ENCODE results near the gene RPL13.

RPL13 gene

DNA sequence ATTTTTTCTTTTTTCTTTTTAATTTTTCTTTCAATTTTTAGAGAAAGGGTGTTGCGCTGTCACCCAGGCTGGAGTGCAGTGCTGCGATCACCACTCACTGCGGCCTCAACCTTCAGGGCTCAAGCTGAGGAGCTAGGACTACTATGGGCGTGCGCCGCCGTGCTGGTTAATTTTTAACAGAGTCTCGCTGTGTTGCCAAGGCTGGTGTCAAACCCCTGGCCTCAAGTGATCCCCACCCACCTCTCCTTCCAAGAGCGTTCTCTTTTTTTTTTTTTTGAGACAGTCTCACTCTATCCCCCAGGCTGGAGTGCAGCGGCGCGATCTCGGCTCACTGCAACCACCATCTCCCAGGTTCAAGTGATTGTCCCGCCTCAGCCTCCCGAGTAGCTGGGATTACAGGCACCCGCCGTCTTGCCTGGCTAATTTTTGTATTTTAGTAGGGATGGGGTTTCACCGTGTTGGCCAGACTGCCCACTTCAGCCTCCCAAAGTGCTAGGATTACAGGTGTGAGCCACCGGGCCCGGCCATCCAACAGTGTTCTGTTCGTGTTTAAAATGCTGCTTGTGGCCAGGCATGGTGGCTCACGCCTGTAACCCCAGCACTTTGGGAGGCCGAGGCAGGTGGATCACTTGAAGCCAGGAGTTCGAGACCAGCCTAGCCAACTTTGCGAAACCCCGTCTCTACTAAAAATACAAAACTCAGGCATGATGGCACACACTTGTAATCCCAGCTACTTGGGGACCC lies 14.5 kb upstream of the RPL13 start (continued):
- TF ChIP-seq, protein P1, sequence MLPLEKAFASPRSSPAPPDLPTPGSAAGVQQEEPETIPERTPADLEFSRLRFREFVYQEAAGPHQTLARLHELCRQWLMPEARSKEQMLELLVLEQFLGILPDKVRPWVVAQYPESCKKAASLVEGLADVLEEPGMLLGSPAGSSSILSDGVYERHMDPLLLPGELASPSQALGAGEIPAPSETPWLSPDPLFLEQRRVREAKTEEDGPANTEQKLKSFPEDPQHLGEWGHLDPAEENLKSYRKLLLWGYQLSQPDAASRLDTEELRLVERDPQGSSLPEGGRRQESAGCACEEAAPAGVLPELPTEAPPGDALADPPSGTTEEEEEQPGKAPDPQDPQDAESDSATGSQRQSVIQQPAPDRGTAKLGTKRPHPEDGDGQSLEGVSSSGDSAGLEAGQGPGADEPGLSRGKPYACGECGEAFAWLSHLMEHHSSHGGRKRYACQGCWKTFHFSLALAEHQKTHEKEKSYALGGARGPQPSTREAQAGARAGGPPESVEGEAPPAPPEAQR (tag by site-specific recombination; IDR thresholded peaks at IDR 0.05) = no peak

DNA sequence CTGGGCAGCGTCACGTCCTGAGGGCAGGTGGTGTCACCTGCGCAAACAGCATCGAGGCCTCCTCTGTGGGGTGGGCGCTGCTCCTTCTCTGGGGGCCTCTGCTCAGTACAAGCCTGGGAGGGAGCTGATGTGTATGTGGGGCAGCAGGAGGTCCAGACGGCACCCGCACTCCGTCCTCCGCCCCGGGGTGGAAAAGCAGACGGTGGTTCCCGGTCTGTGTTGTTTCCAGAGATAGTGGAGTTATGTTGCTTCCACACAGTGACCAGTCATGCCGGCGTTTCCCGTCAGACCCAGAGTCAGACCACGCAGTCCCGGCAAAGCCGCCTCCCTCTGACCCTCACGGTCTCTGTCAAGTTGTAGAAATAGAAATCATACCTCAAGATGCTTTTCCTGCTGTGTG lies 13.7 kb upstream of the RPL13 start:
- CTCF ChIA-PET = no interaction called here
- H3K36me3 ChIP-seq (ENCODE audit: control insufficient read depth in 2 of 2, insufficient read depth in 1 of 2, low read length in 2 of 2) = peaks cover 7 to 87% of the 10 kb centered on the region in 2 experiments; a peak in 2 of 3 replicates
- H3K27ac ChIP-seq (ENCODE audit: extremely low read depth, low read depth, low read length) = no peak overlapping the region
- no peak overlapping the region for H3K4me3 ChIP-seq (ENCODE audit: low read depth, low read length)
- H3K4me1 ChIP-seq (ENCODE audit: control insufficient read depth, insufficient read depth, low read length) = no peaks in the 10 kb centered on the region
- TF ChIP-seq, protein P2, sequence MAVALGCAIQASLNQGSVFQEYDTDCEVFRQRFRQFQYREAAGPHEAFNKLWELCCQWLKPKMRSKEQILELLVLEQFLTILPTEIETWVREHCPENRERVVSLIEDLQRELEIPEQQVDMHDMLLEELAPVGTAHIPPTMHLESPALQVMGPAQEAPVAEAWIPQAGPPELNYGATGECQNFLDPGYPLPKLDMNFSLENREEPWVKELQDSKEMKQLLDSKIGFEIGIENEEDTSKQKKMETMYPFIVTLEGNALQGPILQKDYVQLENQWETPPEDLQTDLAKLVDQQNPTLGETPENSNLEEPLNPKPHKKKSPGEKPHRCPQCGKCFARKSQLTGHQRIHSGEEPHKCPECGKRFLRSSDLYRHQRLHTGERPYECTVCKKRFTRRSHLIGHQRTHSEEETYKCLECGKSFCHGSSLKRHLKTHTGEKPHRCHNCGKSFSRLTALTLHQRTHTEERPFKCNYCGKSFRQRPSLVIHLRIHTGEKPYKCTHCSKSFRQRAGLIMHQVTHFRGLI (tag by site-specific recombination; IDR thresholded peaks at IDR 0.05) = no peak
- TF ChIP-seq, protein P3, sequence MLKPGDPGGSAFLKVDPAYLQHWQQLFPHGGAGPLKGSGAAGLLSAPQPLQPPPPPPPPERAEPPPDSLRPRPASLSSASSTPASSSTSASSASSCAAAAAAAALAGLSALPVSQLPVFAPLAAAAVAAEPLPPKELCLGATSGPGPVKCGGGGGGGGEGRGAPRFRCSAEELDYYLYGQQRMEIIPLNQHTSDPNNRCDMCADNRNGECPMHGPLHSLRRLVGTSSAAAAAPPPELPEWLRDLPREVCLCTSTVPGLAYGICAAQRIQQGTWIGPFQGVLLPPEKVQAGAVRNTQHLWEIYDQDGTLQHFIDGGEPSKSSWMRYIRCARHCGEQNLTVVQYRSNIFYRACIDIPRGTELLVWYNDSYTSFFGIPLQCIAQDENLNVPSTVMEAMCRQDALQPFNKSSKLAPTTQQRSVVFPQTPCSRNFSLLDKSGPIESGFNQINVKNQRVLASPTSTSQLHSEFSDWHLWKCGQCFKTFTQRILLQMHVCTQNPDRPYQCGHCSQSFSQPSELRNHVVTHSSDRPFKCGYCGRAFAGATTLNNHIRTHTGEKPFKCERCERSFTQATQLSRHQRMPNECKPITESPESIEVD (tag by site-specific recombination; IDR thresholded peaks at IDR 0.05) = no peak
- TF ChIP-seq KLF8 (tag by site-specific recombination; IDR thresholded peaks at IDR 0.05) (no peak), IKZF3 (tag by site-specific recombination; IDR thresholded peaks at IDR 0.05) (no peak), ZNF433 (tag by site-specific recombination; IDR thresholded peaks at IDR 0.05; ENCODE audit: low read depth) (no peak), ZNF274 (IDR thresholded peaks at IDR 0.05; ENCODE audit: low read length) (no peak), ZNF274 (tag by site-specific recombination; IDR thresholded peaks at IDR 0.05; ENCODE audit: borderline replicate concordance) (no peak)
- POLR2A ChIA-PET = no interaction called here
- no peaks in the 10 kb centered on the region for H3K9me3 ChIP-seq (ENCODE audit: control insufficient read depth, insufficient read depth, low read depth, low read length)

DNA sequence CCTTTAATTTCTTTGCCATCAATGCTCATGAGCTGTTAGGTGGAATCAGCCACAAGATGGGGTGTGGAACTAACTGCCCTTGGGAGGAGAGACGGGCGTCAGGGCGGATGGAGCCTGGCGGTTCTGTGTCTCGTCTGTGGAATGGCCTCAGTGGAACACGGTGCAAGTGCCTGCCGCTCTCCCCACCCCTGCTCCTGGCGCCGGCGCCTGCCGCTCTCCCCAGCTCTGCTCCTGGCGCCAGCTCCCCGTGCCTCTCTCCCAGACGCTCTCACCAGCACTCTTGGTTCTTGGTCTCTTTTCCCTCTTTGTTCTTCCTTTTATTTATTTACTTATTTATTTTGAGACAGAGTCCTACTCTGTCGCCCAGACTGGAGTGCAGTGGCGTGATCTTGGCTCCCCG lies 13.2 kb upstream of the RPL13 start:
- no peak overlapping the region for H3K4me3 ChIP-seq (ENCODE audit: low read depth, low read length)
- no peaks in the 10 kb centered on the region for H3K4me1 ChIP-seq (ENCODE audit: control insufficient read depth, insufficient read depth, low read length)
- CTCF ChIA-PET = no interaction called here
- POLR2A ChIA-PET = no interaction called here
- H3K9me3 ChIP-seq (ENCODE audit: control insufficient read depth, insufficient read depth, low read depth, low read length) = no peaks in the 10 kb centered on the region
- TF ChIP-seq GLIS1 (tag by site-specific recombination; IDR thresholded peaks at IDR 0.05) (no peak), ZNF473 (tag by site-specific recombination; IDR thresholded peaks at IDR 0.05) (no peak), ZNF585B (tag by site-specific recombination; IDR thresholded peaks at IDR 0.05) (no peak), ZNF433 (tag by site-specific recombination; IDR thresholded peaks at IDR 0.05; ENCODE audit: low read depth) (no peak), ZNF621 (tag by site-specific recombination; IDR thresholded peaks at IDR 0.05) (no peak), ZNF324 (tag by site-specific recombination; IDR thresholded peaks at IDR 0.05) (no peak), SALL2 (tag by site-specific recombination; IDR thresholded peaks at IDR 0.05; ENCODE audit: borderline replicate concordance) (no peak), SP2 (tag by site-specific recombination; IDR thresholded peaks at IDR 0.05) (no peak), ZNF202 (tag by site-specific recombination; IDR thresholded peaks at IDR 0.05; ENCODE audit: borderline replicate concordance) (no peak), ZBTB1 (tag by site-specific recombination; IDR thresholded peaks at IDR 0.05) (no peak), YY1 (tag by site-specific recombination; IDR thresholded peaks at IDR 0.05) (no peak), ZNF501 (tag by site-specific recombination; IDR thresholded peaks at IDR 0.05) (no peak), ZNF23 (tag by site-specific recombination; IDR thresholded peaks at IDR 0.05; ENCODE audit: borderline replicate concordance) (no peak), ZNF19 (tag by site-specific recombination; IDR thresholded peaks at IDR 0.05; ENCODE audit: low read depth) (no peak)
- TF ChIP-seq, protein P4, sequence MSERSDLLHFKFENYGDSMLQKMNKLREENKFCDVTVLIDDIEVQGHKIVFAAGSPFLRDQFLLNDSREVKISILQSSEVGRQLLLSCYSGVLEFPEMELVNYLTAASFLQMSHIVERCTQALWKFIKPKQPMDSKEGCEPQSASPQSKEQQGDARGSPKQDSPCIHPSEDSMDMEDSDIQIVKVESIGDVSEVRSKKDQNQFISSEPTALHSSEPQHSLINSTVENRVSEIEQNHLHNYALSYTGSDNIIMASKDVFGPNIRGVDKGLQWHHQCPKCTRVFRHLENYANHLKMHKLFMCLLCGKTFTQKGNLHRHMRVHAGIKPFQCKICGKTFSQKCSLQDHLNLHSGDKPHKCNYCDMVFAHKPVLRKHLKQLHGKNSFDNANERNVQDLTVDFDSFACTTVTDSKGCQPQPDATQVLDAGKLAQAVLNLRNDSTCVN (tag by site-specific recombination; optimal IDR thresholded peaks at IDR 0.05) = no peak
- TF ChIP-seq, protein P3 (tag by site-specific recombination; IDR thresholded peaks at IDR 0.05) = no peak
- TF ChIP-seq, protein P5, sequence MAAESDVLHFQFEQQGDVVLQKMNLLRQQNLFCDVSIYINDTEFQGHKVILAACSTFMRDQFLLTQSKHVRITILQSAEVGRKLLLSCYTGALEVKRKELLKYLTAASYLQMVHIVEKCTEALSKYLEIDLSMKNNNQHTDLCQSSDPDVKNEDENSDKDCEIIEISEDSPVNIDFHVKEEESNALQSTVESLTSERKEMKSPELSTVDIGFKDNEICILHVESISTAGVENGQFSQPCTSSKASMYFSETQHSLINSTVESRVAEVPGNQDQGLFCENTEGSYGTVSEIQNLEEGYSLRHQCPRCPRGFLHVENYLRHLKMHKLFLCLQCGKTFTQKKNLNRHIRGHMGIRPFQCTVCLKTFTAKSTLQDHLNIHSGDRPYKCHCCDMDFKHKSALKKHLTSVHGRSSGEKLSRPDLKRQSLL (tag by site-specific recombination; IDR thresholded peaks at IDR 0.05) = no peak
- H3K27ac ChIP-seq (ENCODE audit: extremely low read depth, low read depth, low read length) = no peak overlapping the region
- peaks cover 7 to 88% of the 10 kb centered on the region in 2 experiments; a peak in 2 of 3 replicates for H3K36me3 ChIP-seq (ENCODE audit: control insufficient read depth in 2 of 2, insufficient read depth in 1 of 2, low read length in 2 of 2)
